Activated CD8-positive, alpha-beta memory T cell treated with anti-CD3 and anti-CD28 coated beads, Interleukin-2, amount 50 U/mL, for 1 hour (primary cell): ENCODE data around the gene SDF4.

Experiments
- DNase-seq: peaks from one replicate; pipeline ENCODE4 v3.0.0-alpha.2; 2020; ENCODE audit errors: extremely low read depth

SDF4 gene

DNA sequence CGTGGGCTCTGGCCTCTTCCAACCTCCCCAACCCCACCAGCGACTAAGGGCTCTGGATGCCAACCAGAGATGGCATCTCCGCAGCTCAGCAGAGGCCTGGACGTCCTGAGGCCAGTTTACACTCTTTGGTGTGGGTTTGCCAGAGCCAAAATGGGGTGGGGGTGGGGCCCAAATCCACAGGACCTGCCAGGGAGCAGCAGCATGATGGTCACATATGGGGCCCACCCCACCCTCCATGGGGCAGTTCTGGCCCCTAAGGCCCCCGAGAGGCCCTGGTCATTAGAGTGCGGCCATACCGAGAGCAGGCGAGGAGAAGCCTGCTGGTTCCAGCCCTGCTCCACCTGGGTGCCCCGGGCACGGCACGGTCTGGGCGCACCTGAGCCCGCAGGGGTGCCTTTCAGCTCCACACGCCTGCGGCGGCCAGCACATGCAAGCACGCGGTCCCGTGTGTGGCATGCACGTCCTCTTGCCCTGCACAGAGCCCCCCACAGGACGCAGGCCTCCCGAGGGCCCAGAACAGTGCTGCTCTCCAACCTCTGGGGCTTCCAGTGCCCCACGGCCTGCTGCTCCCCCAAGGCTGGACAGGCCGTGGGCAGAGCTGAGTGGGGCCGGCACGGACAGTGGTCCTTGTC, 9.9 kb upstream of the SDF4 start:
- no peak for DNase-seq

DNA sequence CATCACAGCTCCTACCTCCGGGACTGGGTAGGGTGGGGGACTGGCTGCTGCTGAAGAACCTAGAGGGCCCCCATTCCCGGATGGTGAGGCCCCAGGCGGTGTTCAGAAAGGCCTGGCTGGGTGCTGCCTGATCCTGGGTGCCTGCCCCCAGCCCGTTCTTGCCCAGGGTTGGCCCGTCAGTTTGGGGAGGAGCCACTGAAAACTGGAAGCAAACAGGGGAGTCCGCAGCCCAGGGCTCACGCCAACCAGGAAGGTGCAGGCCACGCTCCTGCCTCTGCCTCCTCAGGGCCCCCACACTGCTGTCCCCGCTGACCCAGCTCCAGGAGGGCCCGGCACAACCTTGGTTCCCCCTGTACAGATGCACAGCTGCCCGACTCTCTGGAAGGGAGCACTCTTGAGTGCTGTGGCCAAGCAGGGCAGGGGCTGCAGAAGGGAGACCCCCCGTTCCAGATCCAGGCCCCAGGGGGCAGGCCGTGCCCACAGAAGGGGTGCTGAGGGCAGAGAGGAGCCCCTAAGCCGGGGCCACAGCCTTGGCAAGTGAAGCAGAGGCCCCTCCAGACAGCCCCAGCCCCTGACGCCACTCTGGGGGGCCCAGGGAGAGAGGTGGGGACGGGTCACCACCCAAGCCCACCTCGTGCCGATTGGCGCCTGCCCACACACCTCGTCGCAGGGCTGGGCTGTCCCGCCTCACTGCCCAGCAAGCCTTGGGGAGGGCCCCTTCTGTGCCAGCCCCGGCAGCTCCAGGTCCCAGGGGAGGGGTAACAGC, 9.2 kb upstream of the SDF4 start:
- DNase-seq, result no peak

DNA sequence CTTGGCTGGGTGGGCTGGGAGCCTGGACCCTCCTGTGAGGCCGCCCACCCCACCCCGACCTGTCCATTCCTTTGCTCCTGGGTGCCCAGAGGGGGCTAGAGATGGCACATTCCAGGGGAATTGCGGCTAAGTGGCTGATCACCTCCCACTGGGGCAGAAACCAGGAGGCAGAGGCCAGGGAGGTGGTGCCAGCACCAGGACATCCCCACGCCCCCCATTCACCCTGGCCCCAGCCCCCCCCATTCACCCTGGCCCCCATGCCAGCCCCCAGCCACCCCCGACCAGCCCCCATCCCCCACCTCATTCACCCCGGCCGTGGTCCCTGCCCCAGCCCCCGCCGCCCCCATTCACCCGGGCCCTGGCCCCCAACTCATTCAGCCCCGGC, 8.5 kb upstream of the SDF4 start:
- DNase-seq, result no peak

DNA sequence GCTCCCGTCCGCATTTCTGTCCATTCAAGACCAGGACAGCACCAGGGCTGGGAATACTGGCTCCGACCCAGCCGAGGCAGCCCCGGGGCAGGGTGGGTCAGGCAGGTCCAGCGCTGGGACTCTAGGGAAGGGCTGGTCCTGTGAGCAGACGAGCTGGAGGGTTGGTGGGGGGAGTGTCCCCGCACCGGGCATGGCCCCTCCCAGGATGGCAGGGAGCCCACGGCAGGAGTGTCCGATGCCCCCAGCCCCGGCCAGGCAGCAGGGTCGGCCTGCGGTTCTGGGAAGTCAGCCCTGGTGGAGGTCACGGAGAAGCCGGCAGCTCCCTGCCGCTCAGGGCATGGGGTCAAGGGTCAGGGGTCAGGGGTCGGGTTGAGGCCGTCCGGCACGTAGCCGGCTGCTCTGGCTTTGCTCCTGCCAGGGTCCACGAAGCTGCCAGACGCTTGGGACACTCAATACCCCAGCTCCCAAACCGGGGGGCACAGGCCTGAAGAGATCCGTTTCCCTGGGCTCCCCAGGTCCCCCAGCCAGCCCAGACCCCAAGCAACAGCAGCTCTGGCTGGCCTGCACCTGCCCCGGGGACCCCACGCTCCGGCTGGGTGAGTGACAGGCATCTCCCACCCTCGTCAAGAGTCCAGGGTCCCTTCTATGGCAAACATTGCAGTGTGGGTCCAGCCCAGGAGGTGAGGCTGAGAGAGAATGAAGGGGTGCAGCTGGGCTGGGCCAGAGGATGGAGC, 8.0 kb upstream of the SDF4 start:
- no peak for DNase-seq

DNA sequence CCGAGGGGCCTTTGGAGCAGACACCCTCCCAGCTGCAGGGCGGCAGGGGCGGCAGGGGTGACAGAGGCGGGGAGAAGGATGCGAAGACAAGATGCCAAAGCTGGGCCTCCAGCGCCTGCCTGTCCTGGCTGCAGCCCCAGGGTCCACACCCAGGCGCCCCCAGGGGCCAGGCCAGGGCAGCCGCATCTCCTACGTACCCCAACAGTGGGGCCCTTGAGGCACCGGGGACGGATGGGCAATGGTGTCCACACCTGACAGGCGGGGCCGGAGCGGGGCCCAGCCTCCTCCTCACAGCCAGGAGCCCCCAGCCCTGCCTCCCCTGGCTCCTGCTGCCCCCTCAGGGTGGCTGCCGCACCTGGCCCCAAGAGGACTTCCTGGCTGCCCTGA, 7.4 kb upstream of the SDF4 start:
- no peak for DNase-seq

DNA sequence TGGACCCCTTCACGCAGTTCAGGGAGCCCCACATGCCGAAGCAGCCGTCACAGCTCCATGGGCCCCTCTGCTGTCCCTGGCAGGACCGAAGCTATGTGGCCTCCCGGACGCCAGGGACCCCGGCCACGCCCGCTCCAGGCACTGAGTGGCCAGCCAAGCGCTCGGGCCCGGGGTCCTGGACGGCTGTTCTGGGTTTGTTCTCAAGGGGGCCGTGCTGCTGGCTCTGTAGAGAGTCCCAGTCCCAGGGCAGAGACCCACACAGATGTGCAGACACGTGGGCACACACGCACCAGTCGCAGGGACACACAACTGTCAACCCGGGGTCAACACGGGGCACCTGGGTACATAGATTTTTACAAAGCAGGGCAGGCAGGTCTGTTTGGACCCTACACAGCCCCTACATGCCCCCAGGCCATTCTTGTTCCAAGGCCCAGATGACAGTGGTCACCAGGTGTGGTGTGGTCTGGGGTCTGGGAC, 6.9 kb upstream of the SDF4 start:
- no peak for DNase-seq

DNA sequence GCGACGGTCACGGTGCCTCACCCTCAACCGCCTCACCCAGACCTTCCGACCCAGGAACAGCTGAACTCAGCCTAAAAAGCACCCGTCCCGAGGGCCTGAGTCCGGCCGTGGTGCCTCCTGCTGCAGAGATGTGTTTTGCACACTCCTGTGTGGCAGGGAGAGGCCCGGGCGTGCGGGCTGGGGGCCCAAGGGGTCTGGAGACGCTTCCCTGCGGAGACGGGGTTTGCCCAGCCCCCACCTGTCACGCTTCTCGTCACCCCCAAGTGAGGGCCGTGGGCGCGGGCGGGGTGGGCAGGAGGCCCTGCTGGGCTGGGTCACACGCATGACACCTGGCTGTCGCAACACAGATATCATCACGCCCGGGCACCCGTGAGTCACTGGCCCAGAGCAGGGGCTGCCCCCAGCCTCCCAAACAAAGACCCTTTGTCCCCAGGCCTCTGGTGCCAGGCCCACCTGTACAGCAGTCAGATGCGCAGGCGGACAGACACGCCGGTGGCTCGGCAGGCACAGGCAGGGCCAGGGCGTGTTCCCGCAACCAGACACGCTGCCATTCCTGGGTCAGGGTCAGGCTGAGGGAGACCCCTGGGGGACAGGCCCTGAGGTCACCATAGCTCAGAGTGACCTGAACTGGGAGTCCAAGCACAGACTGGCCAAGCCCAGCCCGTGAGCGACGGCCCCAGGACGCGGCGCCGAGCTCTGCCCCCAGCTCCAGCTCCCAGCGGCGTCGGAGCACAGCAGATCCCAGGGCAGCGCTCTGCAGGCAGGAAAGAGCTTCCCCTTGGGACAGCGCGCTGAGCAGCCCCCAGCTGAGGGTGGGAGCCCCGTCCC, 6.3 kb upstream of the SDF4 start:
- DNase-seq, result no peak

DNA sequence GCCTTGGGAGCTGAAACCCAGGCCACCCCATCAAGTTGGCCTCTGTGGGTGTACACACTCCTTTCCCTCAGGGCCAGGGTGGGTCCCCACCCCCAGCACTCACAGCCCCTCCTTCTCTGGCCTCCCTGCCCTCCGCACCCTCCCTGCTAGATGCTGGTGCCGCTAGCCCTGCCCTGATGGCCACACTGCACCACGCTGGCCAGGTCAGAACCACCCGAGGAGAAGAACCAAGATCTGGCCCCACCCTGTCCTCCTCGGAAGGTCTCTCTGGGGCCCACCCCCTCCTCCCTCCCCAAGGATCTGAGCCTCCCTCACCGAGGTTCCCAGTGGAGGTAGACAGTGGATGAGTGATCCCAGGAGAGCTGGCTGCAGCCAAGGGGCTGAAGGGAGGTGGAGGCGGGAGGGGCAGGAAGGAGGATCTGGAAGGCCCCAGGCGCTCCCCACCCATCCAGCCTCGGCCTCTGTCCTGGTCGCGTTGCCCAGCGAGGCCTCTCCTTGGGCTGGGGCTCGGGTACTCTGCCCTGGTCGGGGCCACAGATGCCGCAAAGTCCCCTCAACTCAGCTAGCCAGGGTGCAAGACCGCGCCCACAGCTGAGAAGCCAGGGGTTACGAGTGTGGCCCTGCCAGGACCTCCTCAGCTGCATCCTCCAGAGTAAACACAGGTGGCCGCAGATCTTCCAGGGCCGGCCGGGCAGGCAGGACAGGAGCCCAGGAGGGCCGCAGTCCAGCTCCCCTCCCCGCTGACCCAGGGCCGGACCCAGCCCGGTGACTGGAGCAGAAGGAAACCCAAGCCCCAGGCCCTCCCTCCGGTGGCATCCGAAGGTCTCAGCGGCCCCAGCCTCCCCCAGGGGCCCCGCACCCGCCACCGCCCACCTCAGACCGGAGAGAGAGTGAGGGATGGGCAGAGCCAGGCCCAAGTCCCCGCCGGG, 5.4 kb upstream of the SDF4 start:
- no peak for DNase-seq

DNA sequence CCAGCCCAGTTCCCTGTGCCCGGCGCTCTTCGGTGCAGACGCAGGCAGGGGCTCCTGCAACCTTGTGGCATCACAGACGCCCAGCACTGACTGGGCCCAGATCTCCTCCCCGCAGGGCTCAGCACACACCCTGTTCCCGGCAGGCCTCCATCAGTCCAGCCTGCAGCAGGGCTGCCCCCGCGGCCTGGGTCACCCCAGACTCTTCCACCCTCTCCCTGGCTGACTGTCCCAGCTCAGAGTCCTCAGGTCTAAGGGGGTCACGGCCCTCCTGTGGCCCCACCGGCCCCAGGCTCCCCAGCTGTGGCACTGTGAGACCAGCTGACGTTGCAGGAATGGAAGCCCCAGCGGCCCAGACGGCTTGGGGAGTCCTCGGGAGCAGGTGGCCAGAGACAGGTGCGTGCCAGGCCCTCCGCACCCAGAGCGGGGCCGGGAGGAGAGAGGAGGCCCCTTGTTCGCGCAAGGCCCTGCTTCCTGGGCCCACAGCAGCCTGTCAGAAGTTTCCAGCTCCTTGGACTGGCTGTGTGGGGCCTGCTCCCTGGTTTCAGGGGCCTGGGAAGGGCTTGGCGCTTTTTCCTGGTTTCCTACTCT, 4.5 kb upstream of the SDF4 start:
- DNase-seq, result no peak

DNA sequence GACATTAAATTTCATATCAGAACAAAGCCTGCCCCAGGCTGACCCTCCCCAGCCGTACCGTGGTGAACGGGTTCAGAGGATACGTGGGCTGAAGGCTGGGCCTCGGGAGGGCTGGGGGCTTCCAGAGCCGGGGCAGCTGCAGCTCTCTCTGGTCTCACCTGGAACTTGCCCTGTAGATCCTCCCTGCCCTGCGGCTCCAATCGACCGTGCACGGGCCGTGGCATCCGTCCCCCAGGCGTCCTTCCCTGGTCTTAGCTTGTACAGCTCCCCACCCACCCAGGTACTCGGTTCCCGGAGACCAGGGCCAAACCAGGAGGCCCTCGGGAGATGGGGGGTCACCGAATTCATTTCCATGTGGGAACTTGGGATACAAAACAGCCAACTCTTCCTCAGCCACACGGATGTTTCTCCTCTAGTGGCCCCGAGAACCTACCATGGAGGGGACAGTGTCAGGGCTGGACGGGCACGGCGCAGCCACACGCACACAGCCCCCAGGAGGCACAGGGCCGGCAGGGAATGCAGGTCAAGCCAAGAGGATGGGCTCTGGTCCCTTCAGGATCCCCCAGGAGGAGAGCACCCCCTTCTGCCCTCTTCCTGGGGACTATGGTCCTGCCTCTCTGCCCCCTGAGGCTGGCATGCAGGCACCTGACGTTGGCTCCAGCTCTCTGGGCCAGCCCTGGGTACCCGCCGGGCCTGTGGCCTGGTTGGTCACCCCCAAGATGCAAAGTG, 3.4 kb upstream of the SDF4 start:
- DNase-seq, result no peak

DNA sequence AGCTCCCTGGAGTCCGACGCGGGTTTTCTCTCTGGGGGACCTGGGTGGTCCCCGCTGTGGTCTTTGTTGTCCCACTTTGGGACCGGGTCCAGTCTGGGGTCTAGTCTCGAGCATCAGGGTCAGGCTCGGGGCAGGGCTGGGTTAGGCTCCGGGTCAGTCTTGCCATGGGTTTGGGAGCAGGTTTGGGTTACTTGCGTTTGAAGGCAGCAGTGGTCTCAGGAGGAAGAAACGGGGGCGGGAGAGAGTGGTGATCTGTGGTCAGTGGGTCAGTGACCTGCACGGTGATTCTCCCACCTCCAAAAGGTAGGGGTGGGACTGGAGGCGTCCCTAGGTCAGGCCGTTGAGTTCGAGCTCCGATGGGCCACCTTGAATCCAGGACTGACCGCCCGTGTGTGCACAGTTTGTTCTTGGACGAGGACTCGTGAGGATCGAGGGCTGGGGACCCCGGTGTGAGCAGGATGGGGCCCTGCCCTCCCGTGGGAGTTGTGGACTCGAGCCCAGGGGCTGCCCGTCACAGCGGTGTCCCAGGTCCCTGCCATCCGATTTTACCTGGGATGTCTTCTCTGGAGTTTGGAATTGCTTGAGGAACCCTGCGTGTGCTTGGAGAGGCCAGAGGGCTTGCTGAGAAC, 2.5 kb upstream of the SDF4 start:
- DNase-seq, result no peak

DNA sequence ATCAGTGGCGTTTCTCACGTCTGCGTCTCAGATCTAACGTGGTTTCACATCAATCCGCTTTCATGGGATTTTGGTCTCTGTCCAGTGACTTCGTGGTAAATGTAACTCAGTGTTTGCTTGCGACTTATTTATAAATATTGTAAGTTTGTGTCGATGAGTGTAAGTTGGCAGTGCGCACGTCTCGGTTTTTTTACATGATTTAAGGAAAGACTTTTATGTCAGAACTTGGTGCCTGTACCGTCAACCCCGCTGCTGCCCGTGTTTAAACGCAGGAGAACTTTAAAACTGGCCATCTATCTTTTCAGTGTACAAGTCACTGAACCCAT, 1.7 kb upstream of the SDF4 start:
- no peak for DNase-seq

DNA sequence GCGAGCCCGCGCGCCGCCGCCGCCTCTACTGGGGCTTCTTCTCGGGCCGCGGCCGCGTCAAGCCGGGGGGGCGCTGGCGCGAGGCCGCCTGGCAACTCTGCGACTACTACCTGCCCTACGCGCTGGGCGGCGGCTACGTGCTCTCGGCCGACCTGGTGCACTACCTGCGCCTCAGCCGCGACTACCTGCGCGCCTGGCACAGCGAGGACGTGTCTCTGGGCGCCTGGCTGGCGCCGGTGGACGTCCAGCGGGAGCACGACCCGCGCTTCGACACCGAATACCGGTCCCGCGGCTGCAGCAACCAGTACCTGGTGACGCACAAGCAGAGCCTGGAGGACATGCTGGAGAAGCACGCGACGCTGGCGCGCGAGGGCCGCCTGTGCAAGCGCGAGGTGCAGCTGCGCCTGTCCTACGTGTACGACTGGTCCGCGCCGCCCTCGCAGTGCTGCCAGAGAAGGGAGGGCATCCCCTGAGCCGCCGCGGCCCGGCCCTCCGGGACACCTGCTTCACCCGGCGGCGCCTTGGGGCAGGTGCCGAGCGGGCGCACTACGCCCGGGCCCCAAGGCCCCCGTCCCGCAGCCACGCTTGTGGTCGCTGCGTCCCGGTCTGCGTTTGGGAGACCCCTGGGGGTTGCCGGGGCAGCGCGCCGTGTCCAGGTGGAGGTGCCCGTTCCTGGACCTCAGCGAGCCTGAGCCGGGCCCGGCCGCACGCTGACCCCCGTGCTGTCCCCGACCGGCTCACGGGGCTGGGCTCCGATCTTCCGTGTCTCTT, 1.2 kb upstream of the SDF4 start:
- DNase-seq, result no peak

DNA sequence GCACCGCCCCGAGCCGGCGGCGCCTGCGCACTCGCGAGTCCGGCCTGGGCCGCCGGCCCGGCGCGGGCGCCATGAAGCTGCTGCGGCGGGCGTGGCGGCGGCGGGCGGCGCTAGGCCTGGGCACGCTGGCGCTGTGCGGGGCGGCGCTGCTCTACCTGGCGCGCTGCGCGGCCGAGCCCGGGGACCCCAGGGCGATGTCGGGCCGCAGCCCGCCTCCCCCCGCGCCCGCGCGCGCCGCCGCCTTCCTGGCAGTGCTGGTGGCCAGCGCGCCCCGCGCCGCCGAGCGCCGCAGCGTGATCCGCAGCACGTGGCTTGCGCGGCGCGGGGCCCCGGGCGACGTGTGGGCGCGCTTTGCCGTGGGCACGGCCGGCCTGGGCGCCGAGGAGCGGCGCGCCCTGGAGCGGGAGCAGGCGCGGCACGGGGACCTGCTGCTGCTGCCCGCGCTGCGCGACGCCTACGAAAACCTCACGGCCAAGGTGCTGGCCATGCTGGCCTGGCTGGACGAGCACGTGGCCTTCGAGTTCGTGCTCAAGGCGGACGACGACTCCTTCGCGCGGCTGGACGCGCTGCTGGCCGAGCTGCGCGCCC, 501 bp upstream of the SDF4 start, which contains the start of gene B3GALT6:
TSS of gene B3GALT6 (plus strand) at position 30 of the 588 bp plus-strand sequence. CDS start at position 72, 42 bp downstream.
- DNase-seq, result no peak

DNA sequence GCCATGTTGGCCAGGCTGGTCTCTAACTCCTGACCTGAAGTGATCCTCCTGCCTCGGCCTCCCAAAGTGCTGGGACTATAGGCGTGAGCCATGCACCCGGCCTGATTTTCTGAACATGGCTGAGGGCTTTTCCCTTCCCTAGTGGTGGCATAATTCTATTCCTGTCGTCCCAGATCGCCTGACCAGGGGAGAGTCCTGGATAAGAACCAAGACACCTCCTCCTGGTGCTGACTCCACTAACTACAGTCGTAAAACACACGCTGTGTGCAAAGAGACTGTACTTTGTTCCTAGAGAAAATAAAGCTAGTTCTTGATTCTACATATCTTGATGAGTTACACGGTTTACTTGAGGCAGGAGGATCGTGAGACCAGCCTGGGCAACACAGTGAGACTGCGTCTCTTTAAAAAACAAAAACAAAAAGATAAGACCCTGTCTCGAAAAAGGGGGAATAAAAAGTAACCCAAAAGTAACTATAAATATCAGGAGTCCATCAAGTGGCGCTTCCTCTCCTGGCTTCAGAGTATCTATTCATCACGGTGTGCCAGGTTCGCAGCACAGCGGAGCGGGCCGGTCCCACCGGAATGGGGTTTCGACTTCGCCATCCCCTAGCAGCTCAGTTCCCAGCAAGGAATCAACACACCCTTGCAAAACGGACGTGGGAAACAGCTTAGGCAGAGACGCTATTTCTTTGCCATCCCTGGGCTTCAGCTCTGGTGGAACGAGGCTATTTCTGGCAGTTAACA, 973 bp downstream of the SDF4 start:
- no peak for DNase-seq

DNA sequence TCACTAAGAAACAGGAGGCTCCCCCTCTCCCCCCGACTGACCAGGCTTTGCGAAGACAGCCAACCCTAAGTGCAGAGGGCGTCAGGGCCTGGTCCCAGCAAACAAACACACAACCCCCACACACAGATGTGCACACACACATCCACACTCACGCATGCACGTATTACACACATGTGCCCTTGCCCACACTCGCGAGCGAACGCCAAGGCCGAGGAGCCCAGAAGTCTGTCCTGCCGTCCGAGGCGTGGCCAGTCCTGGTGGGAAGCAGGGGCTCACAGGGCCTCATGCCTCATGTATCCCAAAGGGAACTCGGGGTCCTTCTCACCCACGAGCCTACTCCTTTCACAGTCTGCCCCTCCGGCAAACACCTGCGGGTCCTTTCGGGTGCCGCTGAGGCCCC, 2.0 kb downstream of the SDF4 start:
- no peak for DNase-seq

DNA sequence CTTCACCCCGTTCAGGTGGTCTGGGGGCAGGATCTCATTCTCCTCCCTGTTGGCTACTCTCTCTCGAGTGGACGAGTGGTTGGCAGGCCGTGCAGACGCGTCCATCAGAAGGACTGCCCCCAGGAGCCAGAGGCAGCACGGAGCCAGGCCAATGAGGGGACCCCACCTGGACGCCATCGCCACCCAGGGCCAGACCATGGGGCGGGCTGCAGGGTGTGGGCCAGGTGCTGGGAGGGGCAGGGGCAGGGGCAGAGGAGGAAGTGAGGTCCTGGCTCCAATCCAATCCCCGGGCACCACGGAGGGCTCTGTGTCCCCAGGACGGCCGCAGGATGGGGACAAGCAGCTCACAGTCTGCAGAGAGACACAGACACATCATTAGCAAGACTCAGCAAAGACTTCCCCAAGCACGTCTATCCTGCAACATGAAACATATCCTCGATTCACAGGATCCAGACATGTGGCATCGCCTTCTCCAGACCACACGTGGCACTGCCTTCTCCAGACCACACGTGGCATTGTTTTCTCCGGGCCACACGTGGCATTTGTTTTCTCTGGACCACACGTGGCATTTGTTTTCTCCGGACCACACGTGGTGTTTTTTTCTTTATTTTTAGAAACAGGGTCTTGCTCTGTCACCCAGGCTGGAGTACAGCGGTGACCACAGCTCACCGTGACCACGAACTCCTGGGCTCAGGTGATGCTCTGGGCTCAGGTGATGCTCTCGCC, 3.0 kb downstream of the SDF4 start:
- DNase-seq, result no peak
